Measurements from ENCODE around the gene PEX6. TPM values are rescaled to one million over a fixed set of nuclear protein-coding genes. Genes with fewer than 3 reads are reported as not detected.
A peak's percentile ranks its signal among the peaks of the same experiment; 100 is the strongest.

Gene PEX6
- total and polyA plus RNA-seq, 2 of the 13 experiments (the other 11 are each of a cell fraction or from before 2014, with no cell fraction given) = 5.1 to 6.7 TPM

DNA sequence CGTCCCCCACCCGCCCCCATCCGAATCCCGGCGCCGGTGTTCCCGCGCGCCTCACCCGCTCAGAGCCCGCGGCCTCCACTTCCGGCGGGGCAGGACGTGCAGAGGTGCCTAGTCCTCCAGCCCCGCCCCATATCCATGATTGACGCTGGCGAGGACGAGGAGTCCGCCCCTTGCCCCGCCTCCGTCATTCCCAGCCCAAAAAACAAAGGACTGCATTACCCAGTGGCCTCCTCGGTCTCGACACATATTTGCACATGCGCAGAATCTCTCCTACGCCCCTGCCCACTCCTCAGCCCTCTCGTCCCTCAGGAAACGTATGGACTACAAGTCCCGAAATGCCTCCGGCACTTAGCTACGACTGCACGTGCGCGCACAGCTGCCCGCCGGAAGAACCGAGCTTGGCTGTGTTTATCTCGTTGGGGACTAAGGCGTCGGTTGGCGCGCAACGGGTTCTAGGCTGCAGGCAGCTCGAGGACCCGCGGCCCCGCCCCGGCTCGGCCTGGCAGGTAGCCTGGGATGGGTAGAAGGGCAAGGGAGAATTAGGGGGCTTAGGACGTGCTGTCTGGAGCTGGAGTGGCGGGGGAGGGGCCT lies 35.0 kb upstream of the PEX6 start, which contains the start of the genes KLHDC3 and MEA1 (continued):
- TF ChIP-seq, protein P1, sequence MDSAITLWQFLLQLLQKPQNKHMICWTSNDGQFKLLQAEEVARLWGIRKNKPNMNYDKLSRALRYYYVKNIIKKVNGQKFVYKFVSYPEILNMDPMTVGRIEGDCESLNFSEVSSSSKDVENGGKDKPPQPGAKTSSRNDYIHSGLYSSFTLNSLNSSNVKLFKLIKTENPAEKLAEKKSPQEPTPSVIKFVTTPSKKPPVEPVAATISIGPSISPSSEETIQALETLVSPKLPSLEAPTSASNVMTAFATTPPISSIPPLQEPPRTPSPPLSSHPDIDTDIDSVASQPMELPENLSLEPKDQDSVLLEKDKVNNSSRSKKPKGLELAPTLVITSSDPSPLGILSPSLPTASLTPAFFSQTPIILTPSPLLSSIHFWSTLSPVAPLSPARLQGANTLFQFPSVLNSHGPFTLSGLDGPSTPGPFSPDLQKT (CRISPR knock-in tag; IDR thresholded peaks at IDR 0.05; ENCODE audit: borderline replicate concordance) = no peak
- TF ChIP-seq, protein P2, sequence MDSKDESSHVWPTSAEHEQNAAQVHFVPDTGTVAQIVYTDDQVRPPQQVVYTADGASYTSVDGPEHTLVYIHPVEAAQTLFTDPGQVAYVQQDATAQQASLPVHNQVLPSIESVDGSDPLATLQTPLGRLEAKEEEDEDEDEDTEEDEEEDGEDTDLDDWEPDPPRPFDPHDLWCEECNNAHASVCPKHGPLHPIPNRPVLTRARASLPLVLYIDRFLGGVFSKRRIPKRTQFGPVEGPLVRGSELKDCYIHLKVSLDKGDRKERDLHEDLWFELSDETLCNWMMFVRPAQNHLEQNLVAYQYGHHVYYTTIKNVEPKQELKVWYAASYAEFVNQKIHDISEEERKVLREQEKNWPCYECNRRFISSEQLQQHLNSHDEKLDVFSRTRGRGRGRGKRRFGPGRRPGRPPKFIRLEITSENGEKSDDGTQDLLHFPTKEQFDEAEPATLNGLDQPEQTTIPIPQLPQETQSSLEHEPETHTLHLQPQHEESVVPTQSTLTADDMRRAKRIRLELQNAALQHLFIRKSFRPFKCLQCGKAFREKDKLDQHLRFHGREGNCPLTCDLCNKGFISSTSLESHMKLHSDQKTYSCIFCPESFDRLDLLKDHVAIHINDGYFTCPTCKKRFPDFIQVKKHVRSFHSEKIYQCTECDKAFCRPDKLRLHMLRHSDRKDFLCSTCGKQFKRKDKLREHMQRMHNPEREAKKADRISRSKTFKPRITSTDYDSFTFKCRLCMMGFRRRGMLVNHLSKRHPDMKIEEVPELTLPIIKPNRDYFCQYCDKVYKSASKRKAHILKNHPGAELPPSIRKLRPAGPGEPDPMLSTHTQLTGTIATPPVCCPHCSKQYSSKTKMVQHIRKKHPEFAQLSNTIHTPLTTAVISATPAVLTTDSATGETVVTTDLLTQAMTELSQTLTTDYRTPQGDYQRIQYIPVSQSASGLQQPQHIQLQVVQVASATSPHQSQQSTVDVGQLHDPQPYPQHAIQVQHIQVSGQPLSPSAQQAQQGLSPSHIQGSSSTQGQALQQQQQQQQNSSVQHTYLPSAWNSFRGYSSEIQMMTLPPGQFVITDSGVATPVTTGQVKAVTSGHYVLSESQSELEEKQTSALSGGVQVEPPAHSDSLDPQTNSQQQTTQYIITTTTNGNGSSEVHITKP (CRISPR knock-in tag; IDR thresholded peaks at IDR 0.05; ENCODE audit: low read depth) = peak; percentile 70; the same call in 1 of the 2 replicates
- TF ChIP-seq, protein P3, sequence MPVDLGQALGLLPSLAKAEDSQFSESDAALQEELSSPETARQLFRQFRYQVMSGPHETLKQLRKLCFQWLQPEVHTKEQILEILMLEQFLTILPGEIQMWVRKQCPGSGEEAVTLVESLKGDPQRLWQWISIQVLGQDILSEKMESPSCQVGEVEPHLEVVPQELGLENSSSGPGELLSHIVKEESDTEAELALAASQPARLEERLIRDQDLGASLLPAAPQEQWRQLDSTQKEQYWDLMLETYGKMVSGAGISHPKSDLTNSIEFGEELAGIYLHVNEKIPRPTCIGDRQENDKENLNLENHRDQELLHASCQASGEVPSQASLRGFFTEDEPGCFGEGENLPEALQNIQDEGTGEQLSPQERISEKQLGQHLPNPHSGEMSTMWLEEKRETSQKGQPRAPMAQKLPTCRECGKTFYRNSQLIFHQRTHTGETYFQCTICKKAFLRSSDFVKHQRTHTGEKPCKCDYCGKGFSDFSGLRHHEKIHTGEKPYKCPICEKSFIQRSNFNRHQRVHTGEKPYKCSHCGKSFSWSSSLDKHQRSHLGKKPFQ (CRISPR knock-in tag; IDR thresholded peaks at IDR 0.05; ENCODE audit: insufficient replicate concordance) = no peak
- TF ChIP-seq ZNF558 (CRISPR knock-in tag; IDR thresholded peaks at IDR 0.05; ENCODE audit: borderline replicate concordance) (no peak), ZNF891 (CRISPR knock-in tag; IDR thresholded peaks at IDR 0.05) (no peak; the same call in 1 of the 2 replicates), KDM3A (CRISPR knock-in tag; IDR thresholded peaks at IDR 0.05; ENCODE audit: low read depth) (0 out of 2 replicates have a peak, but pooled peaks have one; percentile 11), TARDBP (CRISPR knock-in tag; IDR thresholded peaks at IDR 0.05) (peak; percentile 88; the same call in 1 of the 2 replicates), ZNF678 (CRISPR knock-in tag; IDR thresholded peaks at IDR 0.05) (no peak), SETDB1 (CRISPR knock-in tag; IDR thresholded peaks at IDR 0.05; ENCODE audit: borderline replicate concordance) (no peak), TRIM24 (CRISPR knock-in tag; IDR thresholded peaks at IDR 0.05) (no peak), TCF7 (IDR thresholded peaks at IDR 0.05; ENCODE audit: low read depth) (no peak), ZNF777 (CRISPR knock-in tag; IDR thresholded peaks at IDR 0.05) (peak; percentile 90), SP4 (CRISPR knock-in tag; IDR thresholded peaks at IDR 0.05) (peak; percentile 100), MBNL3 (CRISPR knock-in tag; conservative IDR thresholded peaks at IDR 0.05) (no peak)
- TF ChIP-seq, protein P4, sequence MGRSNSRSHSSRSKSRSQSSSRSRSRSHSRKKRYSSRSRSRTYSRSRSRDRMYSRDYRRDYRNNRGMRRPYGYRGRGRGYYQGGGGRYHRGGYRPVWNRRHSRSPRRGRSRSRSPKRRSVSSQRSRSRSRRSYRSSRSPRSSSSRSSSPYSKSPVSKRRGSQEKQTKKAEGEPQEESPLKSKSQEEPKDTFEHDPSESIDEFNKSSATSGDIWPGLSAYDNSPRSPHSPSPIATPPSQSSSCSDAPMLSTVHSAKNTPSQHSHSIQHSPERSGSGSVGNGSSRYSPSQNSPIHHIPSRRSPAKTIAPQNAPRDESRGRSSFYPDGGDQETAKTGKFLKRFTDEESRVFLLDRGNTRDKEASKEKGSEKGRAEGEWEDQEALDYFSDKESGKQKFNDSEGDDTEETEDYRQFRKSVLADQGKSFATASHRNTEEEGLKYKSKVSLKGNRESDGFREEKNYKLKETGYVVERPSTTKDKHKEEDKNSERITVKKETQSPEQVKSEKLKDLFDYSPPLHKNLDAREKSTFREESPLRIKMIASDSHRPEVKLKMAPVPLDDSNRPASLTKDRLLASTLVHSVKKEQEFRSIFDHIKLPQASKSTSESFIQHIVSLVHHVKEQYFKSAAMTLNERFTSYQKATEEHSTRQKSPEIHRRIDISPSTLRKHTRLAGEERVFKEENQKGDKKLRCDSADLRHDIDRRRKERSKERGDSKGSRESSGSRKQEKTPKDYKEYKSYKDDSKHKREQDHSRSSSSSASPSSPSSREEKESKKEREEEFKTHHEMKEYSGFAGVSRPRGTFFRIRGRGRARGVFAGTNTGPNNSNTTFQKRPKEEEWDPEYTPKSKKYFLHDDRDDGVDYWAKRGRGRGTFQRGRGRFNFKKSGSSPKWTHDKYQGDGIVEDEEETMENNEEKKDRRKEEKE (IDR thresholded peaks at IDR 0.05) = no peak
- TF ChIP-seq, protein P5, sequence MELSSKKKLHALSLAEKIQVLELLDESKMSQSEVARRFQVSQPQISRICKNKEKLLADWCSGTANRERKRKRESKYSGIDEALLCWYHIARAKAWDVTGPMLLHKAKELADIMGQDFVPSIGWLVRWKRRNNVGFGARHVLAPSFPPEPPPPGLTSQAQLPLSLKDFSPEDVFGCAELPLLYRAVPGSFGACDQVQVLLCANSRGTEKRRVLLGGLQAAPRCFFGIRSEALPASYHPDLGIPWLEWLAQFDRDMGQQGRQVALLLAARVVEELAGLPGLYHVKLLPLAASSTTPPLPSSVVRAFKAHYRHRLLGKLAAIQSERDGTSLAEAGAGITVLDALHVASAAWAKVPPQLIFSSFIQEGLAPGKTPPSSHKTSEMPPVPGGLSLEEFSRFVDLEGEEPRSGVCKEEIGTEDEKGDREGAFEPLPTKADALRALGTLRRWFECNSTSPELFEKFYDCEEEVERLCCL (CRISPR knock-in tag; IDR thresholded peaks at IDR 0.05; ENCODE audit: borderline replicate concordance) = no peak
- TF ChIP-seq, protein P6, sequence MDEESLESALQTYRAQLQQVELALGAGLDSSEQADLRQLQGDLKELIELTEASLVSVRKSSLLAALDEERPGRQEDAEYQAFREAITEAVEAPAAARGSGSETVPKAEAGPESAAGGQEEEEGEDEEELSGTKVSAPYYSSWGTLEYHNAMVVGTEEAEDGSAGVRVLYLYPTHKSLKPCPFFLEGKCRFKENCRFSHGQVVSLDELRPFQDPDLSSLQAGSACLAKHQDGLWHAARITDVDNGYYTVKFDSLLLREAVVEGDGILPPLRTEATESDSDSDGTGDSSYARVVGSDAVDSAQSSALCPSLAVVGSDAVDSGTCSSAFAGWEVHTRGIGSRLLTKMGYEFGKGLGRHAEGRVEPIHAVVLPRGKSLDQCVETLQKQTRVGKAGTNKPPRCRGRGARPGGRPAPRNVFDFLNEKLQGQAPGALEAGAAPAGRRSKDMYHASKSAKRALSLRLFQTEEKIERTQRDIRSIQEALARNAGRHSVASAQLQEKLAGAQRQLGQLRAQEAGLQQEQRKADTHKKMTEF (CRISPR knock-in tag; IDR thresholded peaks at IDR 0.05) = peak; percentile 83; the same call in 1 of the 2 replicates

Data from HepG2 (cell line).